Transverse colon (tissue), 4 donors: ENCODE results near the gene ERC2. TPM values are rescaled to one million over a fixed set of nuclear protein-coding genes. Genes with fewer than 3 reads are reported as not detected.

Source experiments
- DNase-seq: peaks from one replicate; pipeline ENCODE4 v3.0.0-alpha.2; 2019
- H3K27ac ChIP-seq, 4 donors: fragments of 200-600 bp; sonication (generic); 2 replicates each; pipeline ENCODE4 v1.5.1; 2016 to 2018; ENCODE audit warnings: inconsistent platforms in 4 of 4
- H3K27me3 ChIP-seq: fragments of 200-600 bp; sonication (generic); 2 replicates; pipeline ENCODE4 v1.5.1; 2017; ENCODE audit warnings: inconsistent platforms
- H3K36me3 ChIP-seq, 4 donors: fragments of 200-600 bp; sonication (generic); 2 replicates each; pipeline ENCODE4 v1.5.1; 2017 to 2019; ENCODE audit warnings: inconsistent platforms in 4 of 4
- H3K4me1 ChIP-seq, 4 donors: fragments of 200-600 bp; sonication (generic); 2 replicates each; pipeline ENCODE4 v1.5.1; 2017 to 2020; ENCODE audit warnings: inconsistent platforms in 4 of 4
- H3K4me3 ChIP-seq, 4 donors: fragments of 200-600 bp; sonication (generic); 1 replicate in 1 of 4; 2 replicates in 3 of 4; pipeline versions ENCODE4 v1.5.1 to v1.6.1; 2017 to 2019; ENCODE audit warnings: inconsistent platforms in 4 of 4
- H3K9me3 ChIP-seq, 2 donors: fragments of 200-600 bp; sonication (generic); 2 replicates each; pipeline ENCODE4 v1.5.1; 2017 to 2019; ENCODE audit warnings: inconsistent platforms in 2 of 2
- CTCF ChIP-seq, 5 experiments: fragments of 200-600 bp in 3 of 5; fragments of 450-650 bp in 2 of 5; sonication (generic) in 3 of 5; IDR thresholded peaks; 1 replicate in 2 of 5; 2 replicates in 3 of 5; pipeline ENCODE4 v1.5.1; 2016 to 2017; ENCODE audit warnings: antibody characterized with exemption in 5 of 5, inconsistent platforms in 3 of 5, mild to moderate bottlenecking in 2 of 5, moderate library complexity in 1 of 5
- EP300 ChIP-seq: sonication (generic); formaldehyde crosslinking; IDR thresholded peaks from one replicate; pipeline ENCODE4 v1.6.1; 2017; ENCODE audit warnings: antibody characterized with exemption, low read depth
- POLR2A ChIP-seq: fragments of 450-650 bp; IDR thresholded peaks from one replicate; pipeline ENCODE4 v1.6.1; 2016; ENCODE audit warnings: antibody characterized with exemption, mild to moderate bottlenecking, moderate library complexity
- POLR2AphosphoS5 ChIP-seq, 3 donors: sonication (generic); formaldehyde crosslinking; IDR thresholded peaks; one replicate each; pipeline ENCODE4 v1.6.1; 2016; ENCODE audit warnings: antibody characterized with exemption in 3 of 3
- WGBS, 2 donors: methylation state at CpG; one replicate each; pipeline ENCODE4 v1.1.5; 2018; ENCODE audit warnings: low coverage in 1 of 2; 5-methylcytosine and 5-hydroxymethylcytosine counted together
- in situ Hi-C, 4 donors: fragments of 200-750 bp; cut with MboI; loops; one replicate each; pipeline versions ENCODE4 v1.15.0 to v1.15.1; 2017; ENCODE audit warnings: low sequenced_read_pairs in 3 of 4, low pct_ligation_motif_present in 1 of 4, low pct_unique_long_range_greater_than_20kb in 1 of 4
- intact Hi-C: fragments of 100-400 bp; cut with DNase I; formaldehyde crosslinking; loops from one replicate; pipeline ENCODE4 v1.15.1; 2023; ENCODE audit warnings: low total_unique reads
- total RNA-seq, 4 donors: library from RNA; depleted of rRNA; stranded (reverse); fragments of >200 nt; gene quantifications; one replicate each; pipeline ENCODE4 v1.1.0, GENCODE V29; 2016

ERC2 gene
- total RNA-seq, 4 donors from 2014 or later: 0.41 to 1.3 TPM; not detected in 2

DNA sequence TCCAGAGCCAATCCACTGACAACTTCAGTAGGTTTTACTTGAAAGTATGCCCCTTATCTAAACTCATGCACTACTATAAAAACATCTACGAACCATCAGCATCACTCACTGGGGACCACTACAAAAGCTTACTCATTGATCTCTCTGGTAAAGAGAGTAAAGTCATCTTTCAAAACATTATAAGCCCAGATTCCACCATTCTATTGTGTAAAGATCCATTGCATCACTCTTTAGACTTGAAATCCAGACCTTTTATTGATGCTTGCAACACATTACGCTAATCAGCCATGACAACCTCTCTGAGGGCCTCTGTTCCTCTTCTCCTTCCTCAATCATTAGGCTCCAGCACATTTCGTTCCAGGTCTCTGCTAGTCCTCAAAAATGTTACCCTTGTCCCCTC, 732.3 kb downstream of the ERC2 start:
- TF ChIP-seq POLR2AphosphoS5 (IDR thresholded peaks at IDR 0.05) (no peak), CTCF (IDR thresholded peaks at IDR 0.05) (no peak), EP300 (no peak), POLR2A (no peak)

GRCh38 chr3:55731741-55732140, 736.5 kb downstream of the ERC2 start:
- no peaks in the 10 kb centered on the region for H3K4me1 ChIP-seq
- no peak overlapping the region for H3K4me3 ChIP-seq
- no peaks in the 10 kb centered on the region for H3K36me3 ChIP-seq
- intact Hi-C loops (no loop called here), in situ Hi-C loops (loop anchor here in 1 of 4 donors (25.0 kb wide), 1 partner anchor 244 kb away; the partner anchor contains the start of gene WNT5A)
- H3K27ac ChIP-seq: no peak overlapping the region
- no peak for TF ChIP-seq CTCF (IDR thresholded peaks at IDR 0.05)
- H3K27me3 ChIP-seq: no peaks in the 10 kb centered on the region
- 63% methylated on average over 3 of the region's 3 CpGs; no CpG with 5 or more reads in 1 of the 2 donors for WGBS, 2 donors
- no peaks in the 10 kb centered on the region for H3K9me3 ChIP-seq
- DNase-seq: no peak

More for the DNA sequence above, 732.3 kb downstream of the ERC2 start:
- no peaks in the 10 kb centered on the region for H3K27me3 ChIP-seq
- H3K4me1 ChIP-seq: no peaks in the 10 kb centered on the region
- no peaks in the 10 kb centered on the region for H3K9me3 ChIP-seq
- no peak overlapping the region for H3K4me3 ChIP-seq
- 82 to 85% methylated on average over 3 of the region's 3 CpGs for WGBS, 2 donors
- intact Hi-C loops: no loop called here
- in situ Hi-C loops: loop anchor here in 1 of 4 donors (25.0 kb wide), 1 partner anchor 249 kb away; the partner anchor contains the start of gene WNT5A
- H3K27ac ChIP-seq: no peak overlapping the region
- DNase-seq: no peak
- H3K36me3 ChIP-seq: no peaks in the 10 kb centered on the region

DNA sequence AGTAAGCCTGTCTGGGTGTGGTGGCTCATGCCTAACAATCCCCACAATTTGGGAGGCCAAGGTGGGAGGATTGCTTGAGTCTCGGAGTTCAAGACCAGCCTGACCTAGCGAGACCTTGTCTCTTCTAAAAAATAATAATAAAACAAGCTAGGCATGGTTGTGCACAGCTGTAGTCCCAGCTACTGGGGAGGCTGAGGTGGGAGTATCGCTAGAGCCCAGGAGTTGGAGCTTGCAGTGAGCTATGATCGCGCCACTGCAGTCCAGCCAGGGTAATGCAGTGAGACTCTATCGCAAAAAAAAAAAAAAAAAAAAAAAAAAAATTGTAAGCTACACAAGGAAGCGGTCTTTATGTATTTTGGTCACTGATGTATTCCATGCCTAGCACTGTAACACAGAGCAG, 738.7 kb downstream of the ERC2 start:
- WGBS, 2 donors: 95 to 100% methylated on average over 3 to 5 of the region's 7 CpGs
- no peak for DNase-seq
- Histone ChIP-seq H3K36me3 (no peaks in the 10 kb centered on the region), H3K4me1 (no peaks in the 10 kb centered on the region), H3K27ac (no peak overlapping the region), H3K9me3 (no peaks in the 10 kb centered on the region), H3K4me3 (no peak overlapping the region), H3K27me3 (no peaks in the 10 kb centered on the region)
- no peak for TF ChIP-seq EP300
- TF ChIP-seq POLR2A: no peak
- TF ChIP-seq CTCF (IDR thresholded peaks at IDR 0.05): no peak
- TF ChIP-seq POLR2AphosphoS5 (IDR thresholded peaks at IDR 0.05): no peak
- in situ Hi-C loops: loop anchor here in 3 of 4 donors (10.0 to 25.0 kb wide), 2 partner anchors 242 to 245 kb away; partner anchors contain the start of gene WNT5A (in 3 of the 3)
- intact Hi-C loops: loop anchor here (10.0 kb wide), 1 partner anchor 245 kb away; the partner anchor contains the start of gene WNT5A

- H3K4me1 ChIP-seq: no peaks in the 10 kb centered on the region
- intact Hi-C loops (loop anchor here (10.0 kb wide), 1 partner anchor 244 kb away; the partner anchor contains the start of gene WNT5A), in situ Hi-C loops (loop anchor here in 3 of 4 donors (10.0 to 25.0 kb wide), 2 partner anchors 241 to 244 kb away; partner anchors contain the start of gene WNT5A (in 3 of the 3))
- WGBS, 2 donors: 88 to 100% methylated on average over 1 to 5 of the region's 5 CpGs
- no peaks in the 10 kb centered on the region for H3K36me3 ChIP-seq
- DNase-seq: no peak
- no peaks in the 10 kb centered on the region for H3K27me3 ChIP-seq
- no peaks in the 10 kb centered on the region for H3K9me3 ChIP-seq
- H3K27ac ChIP-seq: no peak overlapping the region
- H3K4me3 ChIP-seq: no peak overlapping the region
- TF ChIP-seq POLR2AphosphoS5 (IDR thresholded peaks at IDR 0.05) (no peak), EP300 (no peak), POLR2A (no peak), CTCF (IDR thresholded peaks at IDR 0.05) (no peak)
Measured at GRCh38 chr3:55728461-55729100, 739.7 kb downstream of the ERC2 start.
